ENCODE results near the gene FRYL.

The FRYL gene

DNA sequence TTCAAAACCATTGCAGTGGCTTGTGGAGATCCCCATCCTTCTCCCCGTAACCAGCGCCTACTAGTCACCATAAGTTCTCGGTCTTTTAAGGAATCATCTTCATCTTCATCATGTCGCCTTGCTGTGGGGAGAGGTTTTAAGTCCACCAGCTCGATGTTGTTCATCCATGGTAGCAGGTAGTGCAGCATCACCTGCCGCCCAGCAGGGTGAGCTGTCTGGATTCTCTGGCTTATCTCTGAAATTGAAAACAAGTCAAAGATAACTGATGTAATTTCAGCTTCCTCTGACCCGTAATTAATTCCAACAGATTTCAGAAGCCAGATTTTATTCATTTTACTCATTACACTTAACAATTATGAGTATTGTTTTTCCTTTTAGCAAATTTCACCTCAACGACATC lies 222.6 kb downstream of the FRYL start:
- no peak for DNase-seq (ENCODE audit: low read depth in 2 of 2)

DNA sequence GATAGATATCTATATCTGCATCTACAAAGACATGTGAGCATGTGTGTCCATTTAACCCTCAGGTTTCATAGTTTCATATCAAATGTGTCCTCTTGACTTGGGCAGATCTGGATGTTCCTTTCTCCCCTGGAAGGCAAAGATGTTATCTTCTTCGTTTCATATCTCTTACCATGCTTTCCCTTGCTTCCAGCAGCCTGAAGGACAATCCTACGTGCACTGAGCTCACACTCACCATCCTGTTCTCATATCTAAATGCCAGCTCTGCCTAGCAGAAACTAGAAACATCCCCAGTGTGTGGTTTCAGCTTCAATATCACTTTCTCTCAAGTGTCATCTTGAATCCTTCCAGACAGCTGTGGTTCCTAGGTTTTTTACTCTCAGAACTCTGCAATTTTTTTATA lies 223.8 kb downstream of the FRYL start:
- no peak for DNase-seq (ENCODE audit: low read depth in 2 of 2)

DNA sequence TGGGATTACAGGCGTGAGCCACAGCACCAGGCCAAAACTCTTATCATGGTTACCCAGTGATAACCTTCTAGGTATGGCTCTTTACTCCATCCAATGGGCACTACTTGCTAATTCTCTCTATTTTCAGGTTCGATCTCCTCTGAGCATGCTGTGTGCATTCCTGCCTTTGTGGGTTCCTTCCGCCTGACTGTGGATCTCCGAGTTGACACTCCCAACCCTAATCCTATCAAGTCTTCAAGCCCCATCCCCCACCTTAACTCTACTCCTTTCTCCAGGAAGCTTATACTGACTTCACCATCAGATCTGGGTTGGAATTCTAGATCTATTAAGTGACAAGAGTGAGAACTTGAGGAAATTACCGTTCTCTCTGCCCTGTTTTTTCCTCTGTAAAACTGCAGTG lies 225.5 kb downstream of the FRYL start:
- no peak for DNase-seq (ENCODE audit: low read depth in 2 of 2)

DNA sequence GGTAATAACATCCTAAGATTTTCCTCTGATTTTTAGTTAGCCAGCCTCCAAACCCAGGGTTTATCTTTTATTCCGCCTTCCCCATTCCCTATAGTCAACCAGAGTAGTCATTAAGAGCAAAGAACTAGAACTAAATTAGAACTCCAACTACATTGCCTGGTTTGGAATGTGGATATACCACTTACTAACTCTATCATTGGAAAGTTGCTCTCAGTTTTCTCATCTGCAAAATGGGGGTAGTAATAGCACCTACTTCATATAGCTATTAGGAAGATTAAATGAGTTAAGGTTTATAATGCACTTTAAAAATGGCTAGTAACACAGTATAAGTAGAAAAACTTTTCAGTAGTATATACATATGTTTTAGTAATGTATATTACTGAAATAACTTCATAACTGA lies 226.4 kb downstream of the FRYL start:
- DNase-seq (ENCODE audit: low read depth in 2 of 2) = no peak

DNA sequence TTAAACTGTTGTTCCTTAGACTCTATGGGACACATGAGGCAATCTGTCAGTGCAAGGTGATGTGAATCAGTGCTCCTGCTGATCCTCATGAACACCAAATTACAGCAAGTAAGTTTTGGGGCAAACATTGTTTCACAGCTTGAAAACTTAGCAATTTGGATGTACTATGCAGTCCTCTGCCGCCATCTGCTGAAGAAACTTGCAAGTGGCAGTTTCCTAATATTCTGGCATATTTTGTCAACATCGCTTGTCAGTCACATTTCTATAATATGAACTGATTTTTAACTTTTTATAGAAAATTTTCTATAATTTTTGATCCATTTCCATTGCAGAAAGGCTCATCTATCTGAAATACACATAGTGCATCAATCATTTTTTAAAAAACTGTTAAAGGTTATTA lies 233.7 kb downstream of the FRYL start:
- peak in 1 of 2 donors; percentile 6 for DNase-seq (ENCODE audit: low read depth in 2 of 2)

DNA sequence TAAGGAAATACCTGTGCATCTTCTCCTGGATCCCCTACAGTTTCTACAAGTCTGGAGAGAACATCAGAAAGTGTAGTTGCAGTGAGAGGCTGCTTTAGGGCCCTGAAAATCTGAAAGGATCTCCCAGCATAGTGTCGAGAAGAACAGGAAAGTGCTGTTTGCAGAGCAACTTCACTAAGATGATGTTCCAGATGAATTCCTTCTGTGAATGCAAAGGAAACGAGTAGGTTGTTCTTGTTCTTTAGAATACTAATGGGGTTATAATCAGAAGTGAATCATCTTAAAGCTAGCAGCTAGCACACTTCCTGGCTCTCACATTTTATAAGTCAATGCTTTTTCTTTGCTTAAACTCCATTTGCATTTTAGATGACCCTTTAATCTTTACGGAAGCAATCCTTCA lies 236.3 kb downstream of the FRYL start:
- DNase-seq (ENCODE audit: low read depth in 2 of 2) = no peak

DNA sequence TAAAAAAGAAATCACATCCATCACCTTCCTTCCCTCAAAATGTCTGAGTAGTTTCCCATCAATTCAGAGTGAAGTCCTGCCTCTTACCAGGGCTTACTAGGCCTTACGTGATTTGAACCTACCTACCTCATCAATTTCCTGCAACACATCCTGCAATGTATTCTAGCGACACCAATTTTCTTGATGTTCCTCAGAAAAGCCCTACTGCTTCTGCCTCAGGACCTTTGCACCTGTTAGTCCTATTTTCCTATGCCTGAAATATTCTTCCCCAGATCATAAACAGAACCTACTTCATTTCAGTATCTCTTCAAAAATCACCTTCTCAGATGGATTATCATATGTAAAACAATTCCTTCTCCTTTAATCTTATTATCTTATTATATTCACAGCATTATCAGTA lies 237.2 kb downstream of the FRYL start:
- no peak for DNase-seq (ENCODE audit: low read depth in 2 of 2)

DNA sequence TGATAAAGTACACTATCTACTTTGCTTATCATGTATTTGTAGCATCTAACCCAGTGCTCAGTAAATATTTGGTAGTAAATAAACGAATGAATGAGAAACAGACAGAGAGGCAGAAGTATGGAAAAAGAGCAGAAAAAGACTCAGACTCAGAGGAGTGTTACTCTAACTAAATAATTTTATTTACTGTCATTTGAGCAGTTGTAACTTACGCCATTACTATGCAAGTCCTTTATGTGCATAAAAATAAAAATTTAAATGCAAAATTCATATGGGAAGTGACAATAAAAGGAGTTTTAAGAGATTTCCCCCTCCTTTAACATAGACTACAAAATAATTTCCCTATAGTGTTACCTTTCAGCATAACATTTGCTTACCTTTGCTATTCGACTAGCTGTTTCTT lies 240.5 kb downstream of the FRYL start:
- DNase-seq (ENCODE audit: low read depth in 2 of 2) = no peak

DNA sequence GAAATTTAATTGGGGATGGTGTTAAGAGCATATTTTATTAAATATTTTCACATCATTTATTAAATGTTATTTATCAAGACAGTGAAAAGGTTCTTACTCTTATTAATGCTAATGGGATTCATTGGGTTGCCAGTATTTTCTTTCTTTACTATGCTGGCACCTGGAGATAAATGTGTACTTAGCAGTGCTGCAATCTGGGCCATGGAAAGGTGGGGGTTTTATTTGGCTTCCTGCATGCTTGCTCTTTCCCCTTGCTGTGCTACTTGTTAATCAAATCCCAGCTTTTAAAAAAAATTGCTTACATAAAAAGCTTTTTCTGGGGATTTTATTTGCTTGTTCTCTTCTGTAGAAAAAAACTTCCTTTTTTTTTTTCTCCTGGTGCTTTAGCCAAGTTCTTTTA lies 241.7 kb downstream of the FRYL start:
- no peak for DNase-seq (ENCODE audit: low read depth in 2 of 2)

DNA sequence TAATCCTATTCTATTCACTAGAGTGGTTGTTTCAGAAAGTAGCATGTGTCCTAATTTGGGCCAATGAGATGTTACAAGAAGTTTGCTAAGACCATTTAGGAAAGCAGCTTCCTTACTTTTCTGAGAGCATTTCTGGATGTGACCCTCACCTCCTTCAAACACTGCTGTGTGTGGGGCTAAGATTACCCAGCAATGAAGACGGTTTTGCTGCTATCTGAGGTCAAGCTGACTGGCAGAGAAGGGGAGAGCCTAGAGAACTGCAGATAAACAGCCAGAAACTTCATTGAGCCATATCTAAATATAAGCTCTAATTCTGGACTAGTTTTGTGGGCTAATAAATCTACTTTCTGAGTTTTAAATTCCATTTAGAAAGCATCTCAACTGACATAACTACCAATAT lies 253.7 kb downstream of the FRYL start:
- no peak for DNase-seq (ENCODE audit: low read depth in 2 of 2)

DNA sequence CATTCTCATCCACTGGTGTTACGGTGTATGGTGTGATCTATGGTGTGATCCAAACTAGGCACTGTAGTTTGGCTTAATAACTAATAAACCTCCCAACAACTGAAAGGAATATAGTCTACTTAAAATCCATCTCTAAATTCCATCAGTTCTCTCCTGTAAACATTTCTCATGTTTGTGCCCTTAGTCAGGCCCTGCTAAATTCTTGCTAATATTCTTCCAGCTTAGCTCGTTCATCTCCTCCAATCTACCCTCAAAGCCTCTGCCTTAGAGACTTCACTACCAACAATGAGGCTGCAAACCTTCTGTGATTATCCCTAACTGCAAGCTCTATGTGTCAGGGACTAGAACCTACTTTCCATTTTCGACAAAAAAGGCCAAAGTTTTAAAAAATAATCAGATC lies 261.9 kb downstream of the FRYL start:
- no peak for DNase-seq (ENCODE audit: low read depth in 2 of 2)

DNA sequence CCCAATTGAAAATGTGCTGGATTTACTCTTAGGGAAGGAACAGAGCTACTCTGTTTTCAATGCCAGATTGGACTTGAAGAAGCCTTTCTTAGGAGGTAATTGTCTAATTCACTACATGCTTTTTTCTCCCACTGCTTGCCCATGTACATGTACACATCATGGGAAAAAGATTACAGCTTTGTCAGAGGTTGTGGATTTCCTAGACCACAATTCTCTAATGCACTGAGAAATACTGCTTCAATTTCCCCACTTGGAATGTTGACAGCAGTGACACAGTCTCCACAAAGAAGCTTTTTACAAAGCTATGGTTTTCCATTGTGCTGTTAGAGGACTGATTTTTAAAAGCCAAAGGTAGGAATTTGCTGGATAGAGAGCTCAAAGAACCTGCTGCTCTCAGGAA lies 270.5 kb downstream of the FRYL start:
- no peak for DNase-seq (ENCODE audit: low read depth in 2 of 2)

DNA sequence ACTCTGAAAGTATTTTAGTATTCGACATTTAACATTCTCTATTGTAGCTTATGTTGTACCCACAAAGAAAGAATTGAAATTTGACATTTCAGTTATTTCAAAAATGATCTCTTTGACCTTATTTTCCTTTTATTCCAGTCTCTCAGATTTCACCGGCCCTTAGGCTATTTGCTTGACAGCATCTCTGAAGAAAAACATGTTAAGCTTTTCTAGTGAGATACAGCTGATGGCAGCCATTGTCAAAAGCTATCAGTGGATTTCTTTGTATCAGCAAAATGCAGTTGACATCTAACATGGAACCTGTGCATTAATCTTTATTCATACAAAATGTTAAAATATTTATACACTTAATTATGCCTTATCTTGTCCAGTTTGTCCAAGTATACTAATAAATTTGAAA lies 273.4 kb downstream of the FRYL start:
- no peak for DNase-seq (ENCODE audit: low read depth in 2 of 2)

DNA sequence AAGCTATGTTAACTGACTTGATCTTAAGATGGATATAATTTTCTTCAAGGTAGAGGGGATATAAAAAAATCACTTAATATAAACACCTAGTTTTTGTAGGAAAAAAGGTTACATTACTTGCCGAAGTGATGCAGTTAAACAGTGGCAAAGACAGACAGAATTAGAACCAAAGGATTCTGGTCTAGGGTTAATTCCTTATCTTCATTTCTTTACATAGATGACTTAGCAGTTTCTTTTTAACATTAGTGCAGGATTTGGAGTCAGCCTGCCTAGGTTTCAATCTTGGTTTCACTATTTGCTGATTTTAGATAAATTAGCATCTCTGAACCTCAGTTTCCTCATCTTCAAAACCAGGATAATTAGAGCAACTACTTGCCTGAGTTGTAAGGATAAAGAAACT lies 275.7 kb downstream of the FRYL start:
- no peak for DNase-seq (ENCODE audit: low read depth in 2 of 2)

DNA sequence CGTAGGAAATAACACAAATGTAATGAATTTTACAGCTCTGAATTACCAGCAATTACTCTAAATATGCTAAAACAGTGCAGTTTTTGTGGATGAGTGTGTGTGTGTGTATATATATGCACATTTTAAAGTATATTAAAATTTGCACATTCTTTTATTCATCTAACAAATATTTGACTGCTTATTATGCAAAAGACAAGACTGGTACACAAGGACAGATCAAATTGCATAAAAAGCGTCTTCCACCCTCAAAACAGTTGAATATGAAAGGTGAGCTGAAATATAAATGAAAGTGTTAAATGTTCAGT lies 276.1 kb downstream of the FRYL start:
- DNase-seq (ENCODE audit: low read depth in 2 of 2) = no peak

DNA sequence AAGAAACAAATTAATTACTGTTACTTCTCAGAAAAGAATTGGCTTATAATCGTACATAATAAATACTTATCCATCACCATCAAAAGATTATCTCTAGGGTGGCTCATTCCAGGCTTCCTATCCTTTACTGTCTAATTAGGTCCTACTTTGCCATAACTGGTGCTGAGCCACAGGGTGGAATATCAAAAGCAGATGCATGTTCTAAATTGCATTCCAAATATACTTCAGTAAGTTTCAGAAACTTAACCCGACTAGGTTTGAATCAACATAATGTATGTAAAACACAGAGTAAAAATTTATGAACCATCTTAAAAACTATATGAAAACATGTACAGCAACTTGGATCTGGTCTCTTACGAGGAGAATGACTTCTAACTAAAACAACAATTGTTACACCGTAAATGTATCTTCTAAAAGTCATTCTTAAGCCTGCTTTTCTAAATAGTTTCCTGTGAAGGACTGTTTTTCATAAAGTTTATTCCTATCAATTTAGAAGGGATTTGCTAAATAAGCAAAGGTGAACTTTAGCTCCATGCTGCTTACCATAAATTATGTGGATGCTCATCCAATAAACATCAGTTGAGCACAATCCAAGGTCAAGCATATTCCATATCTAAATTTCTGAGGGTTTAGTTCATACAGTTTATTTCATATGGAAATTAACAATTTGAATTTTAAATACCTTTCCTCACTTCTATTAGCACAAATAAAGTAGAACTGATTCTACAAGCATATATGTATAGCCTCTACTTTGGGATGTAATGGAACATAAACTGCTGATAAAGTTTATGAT lies 276.6 kb downstream of the FRYL start:
- DNase-seq (ENCODE audit: low read depth in 2 of 2) = no peak

DNA sequence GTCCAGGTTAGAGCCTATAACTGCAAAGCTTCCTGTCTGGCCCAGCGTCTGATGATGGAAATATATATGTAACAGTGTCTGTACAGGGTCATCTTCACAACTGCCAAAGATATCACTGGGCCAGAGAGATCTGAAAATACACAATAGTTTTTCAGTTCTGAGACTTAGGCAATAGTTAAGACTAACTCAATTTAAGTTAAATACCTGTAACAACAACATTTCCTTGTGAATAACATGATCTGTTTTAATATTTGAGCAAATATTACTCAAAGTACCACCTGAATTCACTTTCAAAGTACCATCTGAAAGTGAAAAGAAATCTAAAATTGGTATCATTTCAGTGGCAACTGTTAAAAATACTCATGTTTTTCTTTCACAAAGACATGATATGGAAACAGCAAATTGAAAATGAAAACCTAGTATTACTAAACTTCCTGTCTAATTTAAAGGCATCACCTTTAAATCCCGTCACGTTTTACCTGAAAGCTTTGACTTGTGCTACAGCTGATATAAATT lies 280.5 kb downstream of the FRYL start:
- no peak for DNase-seq (ENCODE audit: low read depth in 2 of 2)

DNA sequence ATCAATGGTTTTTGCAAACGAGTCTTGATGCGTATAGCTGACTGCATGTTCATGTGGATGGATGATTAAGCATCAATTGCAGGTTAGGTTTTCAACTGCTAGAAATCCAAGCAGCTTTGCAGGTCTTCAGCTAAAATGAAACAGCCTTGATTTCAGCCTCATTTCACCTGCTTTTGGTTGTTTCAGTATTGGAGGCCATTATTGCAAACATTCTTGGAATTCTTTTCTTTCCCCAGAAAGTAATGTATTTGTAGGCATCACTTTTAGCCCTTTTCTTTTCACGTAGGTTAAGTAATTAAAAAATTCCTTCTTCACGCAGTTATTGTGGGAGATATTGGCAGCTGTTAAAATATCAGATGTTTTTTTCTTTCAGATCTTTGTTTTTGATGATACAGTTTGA lies 281.2 kb downstream of the FRYL start:
- DNase-seq (ENCODE audit: low read depth in 2 of 2) = no peak

DNA sequence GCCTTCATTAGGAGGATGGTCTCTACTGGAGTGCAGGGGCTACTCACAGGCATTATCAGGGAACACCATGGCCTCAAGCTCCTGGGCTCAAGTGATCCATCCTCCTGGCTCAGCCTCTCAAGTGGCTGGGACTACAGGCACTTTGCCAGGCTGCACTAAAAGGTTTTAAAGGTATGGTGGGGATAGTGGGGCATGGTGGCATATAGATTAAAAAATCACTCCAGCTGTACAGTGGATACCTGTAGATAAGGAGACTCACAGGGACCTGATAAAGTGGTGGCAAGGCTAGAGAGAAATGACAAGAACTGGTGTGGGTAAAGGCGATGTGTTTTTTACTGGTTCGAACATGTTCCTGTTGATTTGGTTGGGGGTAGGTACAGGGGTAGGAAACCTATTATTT lies 284.1 kb downstream of the FRYL start:
- no peak for DNase-seq (ENCODE audit: low read depth in 2 of 2)

DNA sequence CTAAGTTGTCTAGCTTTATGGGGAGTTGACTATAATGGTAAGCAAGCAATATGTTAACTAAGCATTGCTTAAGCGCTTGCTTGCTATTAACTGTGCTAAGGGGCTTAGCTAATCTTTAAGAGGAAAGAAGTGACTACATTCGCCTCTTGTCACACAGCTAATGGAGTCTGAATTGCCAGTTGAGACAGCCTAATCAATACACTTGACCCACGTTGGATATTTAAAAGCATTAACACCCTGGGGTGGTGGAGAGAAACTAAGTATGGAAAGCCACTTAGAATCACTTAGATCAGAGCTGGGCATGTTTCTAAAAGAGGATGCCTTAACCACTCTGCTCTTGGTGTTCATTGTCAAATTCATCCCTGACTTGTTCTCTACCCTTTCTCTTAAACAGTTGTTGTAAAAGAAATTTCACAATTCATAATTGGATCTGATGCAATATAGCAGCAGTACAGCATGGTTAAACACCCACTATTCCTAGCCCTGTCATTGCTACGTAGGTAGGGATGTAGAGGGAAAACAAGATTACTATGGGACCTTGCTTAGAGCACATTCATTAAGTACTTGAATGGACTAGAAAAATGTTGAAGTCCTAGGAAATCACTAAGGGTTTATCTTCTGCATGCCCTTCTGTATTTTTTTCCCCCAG lies 286.5 kb downstream of the FRYL start:
- DNase-seq (ENCODE audit: low read depth in 2 of 2) = no peak

DNA sequence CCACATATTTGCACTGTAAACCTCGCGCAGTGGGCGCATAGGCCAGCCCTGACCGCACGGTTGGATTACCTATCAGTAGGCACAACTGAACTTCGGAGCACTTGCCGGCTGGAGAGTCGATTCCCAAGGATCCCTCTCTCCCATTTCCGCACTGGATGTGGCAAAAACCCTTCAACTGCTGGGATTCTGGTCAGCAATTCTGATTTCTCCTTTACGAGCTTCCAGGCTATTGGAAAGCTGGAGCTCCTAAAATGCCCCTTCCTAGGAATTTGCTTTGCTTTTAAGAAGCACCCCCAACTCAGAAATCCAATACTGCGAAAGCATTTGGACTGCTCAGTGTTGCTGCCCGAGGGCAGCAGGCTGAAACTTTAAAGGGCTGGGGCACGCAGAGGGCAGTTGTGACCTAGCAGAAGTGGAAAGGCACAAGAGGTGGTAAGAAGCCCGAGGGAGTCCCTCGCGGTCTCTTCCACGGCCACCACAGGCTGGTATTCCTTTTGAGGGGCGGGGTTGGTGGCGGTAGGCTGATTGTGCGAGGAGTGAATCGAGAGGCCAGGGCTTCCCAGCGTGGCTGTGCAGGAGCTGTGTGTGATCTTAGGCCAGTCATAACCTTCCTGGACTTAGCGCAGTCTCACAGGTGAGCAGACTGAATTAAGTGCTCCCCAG lies 288.4 kb downstream of the FRYL start:
- DNase-seq (ENCODE audit: low read depth in 2 of 2) = no peak

DNA sequence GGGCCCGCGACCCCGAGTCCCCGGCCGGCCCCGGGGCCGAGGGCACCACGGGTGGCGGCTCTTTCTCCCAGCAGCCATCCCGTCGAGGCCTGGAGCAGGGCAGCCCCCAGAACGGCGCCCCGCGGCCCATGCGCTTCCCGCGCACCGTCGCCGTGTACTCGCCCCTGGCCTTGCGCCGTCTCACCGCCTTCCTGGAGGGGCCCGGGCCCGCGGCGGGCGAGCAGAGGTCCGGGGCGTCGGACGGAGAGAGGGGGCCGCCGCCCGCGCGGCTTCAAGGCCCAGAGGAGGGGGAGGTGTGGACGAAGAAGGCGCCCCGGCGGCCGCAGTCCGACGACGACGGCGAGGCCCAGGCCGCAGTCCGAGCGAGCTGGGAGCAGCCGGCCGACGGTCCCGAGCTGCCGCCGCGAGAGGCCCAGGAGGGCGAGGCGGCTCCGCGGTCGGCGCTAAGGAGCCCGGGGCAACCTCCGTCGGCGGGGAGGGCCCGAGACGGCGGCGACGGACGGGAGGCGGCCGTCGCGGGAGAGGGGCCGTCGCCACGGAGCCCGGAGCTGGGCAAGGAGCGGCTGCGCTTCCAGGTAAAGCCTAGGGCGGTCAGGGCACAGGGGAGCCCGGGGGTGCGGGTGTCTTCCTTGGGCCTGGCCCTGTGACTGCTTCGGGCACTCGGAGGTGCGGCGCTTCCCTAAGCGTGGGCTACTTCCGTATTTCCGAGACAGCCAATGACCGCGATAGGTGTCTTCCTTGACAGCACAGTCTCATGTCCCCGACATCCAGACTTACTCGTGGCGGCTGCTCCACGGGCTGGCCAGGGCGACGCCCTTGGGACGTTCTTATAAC lies 289.2 kb downstream of the FRYL start:
- DNase-seq (ENCODE audit: low read depth in 2 of 2) = no peak
